Measurements from ENCODE around the gene HOXB9.

Gene HOXB9

DNA sequence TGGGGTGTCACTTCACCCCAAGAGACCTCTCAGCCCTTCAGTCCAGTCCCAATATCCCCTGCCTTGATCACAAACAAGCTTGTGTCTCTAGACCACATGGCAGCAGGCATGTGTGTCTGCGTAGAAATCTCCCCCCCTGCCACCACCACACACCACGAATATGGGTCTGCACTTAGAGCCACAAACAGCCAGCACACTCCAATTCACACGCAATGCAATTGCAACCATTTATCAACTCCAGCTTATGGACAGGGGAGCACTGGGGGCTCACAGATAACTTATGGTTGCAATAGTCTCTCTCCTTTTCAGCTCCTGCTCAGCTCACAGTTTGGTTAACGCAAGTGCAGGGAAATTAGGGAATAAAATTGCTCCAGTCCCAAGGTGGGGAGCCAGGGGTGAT is 2.6 kb downstream of the HOXB9 start:
- DNase-seq, result no peak

- DNase-seq, result no peak
Measured at GRCh38 chr17:48622857-48623256, 3.3 kb downstream of the HOXB9 start.

- no peak for DNase-seq
Measured at GRCh38 chr17:48621410-48622392, 4.5 kb downstream of the HOXB9 start.

- DNase-seq, result no peak
Measured at GRCh38 chr17:48620461-48621139, 5.6 kb downstream of the HOXB9 start.

DNA sequence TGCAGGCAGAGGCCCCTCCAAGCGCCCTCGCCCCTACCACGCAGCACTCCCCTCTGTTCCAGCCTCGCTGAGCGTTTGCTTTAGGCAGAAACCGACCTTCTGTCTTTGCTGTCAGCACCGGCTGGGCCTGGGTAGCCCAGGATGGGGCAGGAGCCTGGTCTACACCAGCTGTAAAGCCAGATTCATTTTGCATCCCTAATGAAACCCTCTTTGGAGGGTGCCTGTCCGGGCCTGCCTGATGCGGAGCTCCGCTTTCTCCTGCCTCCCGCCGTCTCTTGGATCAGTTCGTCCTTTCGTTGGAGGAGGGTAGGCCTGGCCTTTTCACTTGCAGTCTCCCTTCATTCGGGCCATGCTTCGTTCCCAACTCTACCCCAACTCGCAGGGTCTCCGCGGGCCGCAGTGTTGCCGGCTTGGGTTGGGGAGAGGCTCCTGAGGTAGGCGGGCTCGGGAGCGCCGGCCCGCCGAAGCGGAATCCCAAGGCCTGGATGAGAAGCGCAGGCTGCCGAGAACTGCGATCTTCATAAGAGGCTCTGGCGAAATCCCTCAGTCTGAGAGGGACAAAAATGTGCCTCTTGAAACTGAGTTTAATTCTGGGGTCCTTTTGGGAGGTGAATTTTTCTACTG is 6.2 kb downstream of the HOXB9 start:
- no peak for DNase-seq

GRCh38 chr17:48618256-48618896 is 7.8 kb downstream of the HOXB9 start:
- DNase-seq, result peak; percentile 84

DNA sequence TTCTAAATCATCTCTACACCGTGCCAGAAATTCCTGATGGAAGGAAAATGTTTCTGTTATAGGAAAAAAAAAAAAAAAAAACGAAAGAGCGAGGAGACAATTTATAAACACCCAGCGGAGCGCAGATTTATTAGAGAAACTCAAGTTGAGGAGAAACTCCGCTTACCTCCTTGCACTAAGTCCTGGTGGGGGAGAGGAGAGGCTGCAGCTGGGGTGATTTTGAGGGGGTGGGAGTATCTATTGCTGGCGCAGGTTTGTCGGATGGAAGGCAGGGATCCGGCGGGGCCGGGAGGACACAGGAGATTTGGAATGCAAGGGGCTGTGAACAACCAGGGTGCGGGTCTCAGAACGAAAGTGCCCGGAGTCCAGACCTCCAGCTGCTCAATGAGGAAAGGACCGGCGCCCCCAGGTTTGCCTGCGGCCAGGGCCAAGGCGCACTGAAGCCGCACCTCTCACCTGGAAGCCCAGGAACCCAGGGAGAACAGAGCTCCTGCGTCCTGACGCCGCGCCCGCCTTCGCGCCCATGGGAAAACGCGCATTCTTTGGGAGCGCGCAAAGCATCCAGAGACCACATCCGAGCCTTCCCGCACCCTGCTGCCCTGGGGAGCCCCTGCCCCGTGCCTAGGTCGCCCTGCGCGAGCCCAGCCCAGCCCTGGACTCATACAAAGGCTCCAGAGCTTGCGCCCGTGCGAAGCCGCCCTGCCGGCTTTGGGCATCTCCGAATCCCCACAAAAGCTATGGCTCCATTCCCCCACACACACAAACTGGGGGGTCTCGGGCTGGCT is 8.5 kb downstream of the HOXB9 start:
- DNase-seq, result no peak

DNA sequence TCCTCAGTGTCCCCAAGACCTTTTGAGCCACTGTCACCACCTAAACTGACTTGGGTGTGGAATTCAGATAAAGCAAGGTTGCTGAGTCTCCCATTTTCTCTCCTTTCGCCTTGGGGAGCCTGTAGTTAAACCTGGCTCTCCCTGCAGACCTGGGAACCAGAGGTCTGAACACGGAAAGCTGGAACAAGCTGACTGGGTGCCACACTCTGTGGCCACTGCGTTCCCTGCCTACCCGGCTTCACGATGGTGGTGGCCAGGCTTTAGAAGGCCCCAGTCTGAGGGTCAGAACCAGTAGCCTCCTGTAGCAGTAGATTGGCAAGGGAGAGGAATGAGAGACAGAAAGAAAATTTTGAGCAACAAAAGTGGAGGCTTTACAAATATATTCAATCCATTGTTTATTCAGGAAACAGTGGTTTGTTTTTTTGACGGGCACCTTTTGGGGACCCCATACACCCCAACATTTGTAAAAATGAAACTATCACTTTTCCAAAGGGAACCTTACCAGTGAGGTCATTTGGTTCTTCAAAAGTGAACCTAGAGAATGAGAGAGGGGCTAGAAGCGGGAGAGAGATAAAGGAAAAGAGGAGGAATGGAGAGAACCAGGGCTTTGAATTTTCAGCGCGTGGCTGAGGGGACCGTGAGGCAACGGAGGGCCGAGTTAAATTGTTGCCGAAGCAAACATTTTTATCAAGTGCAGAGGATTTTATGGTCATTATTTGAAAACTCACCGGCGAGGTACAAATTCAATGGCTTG is 9.3 kb downstream of the HOXB9 start:
- no peak for DNase-seq

DNA sequence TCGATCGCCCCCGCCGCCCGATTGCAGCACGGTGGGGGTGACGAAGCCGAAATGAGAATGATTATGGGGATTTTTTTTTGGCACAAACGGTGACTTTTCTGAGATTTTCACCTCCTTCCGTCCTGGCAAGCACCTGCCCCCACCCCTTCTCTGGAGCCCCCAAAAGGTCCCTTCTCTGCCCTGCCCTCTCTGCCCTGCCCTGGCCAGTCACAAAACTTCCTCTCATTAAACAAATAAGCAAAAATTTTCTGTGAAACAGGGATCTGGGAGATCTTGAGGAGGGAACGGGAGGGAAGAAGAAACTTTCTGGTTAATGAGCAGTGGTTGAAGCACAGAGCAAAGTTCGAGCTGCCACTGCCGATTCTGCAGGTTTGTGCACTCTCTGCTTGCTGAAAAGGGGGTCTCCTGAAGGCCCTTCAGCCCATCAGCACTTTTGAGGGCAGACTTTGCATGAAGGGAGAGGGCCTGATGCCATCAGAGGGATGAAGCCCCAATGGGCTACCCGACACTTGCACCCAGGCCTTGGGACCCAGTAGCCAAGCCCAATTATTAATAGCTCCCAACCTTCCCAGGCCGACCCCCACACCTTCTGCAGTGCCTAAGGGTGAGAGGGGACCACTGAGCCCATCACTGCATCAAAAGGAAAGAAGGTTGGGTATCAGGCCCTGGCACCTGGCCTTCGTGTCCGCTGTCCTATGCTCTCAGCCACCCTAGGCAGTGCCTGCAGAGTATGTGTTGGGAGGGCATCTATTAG is 10.0 kb downstream of the HOXB9 start:
- DNase-seq, result no peak

- DNase-seq, result no peak
Measured at GRCh38 chr17:48615047-48615962, 10.9 kb downstream of the HOXB9 start, which contains the start of gene HOXB8. HOXB8 (minus strand) TSS chr17:48615292; CDS start chr17:48614704, 588 bp downstream.

- no peak for DNase-seq
Measured at GRCh38 chr17:48613862-48614694, 12.1 kb downstream of the HOXB9 start.

GRCh38 chr17:48612854-48613691 is 13.1 kb downstream of the HOXB9 start:
- peak; percentile 54 for DNase-seq

DNA sequence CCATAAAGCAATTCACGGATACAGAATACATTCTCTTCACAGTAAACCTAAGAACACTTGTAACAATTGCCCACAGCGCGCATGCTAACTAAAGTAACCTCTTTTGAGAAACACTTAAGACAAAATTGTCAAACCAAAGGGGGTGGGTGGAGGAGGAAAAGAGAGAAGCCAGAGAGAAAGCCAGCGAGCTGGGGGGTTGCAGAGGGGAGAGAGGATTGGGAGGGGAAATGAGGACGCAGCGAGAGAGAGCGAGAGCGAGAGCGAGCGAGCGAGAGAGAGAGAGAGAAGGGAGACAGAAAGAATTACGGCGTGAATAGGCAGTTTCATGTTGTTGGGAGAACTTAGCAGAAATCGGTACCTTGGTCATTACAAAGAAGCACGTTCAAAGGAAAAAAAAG is 13.7 kb downstream of the HOXB9 start:
- DNase-seq, result no peak

GRCh38 chr17:48611681-48612455 is 14.3 kb downstream of the HOXB9 start:
- DNase-seq, result no peak

GRCh38 chr17:48611213-48611612 is 14.9 kb downstream of the HOXB9 start:
- no peak for DNase-seq

Measured in stimulated activated CD4-positive, alpha-beta T cell treated with anti-CD3 and anti-CD28 coated beads, Interleukin-4, amount 100 ng/mL, for 1 hour (primary cell).